ENCODE measurements around the gene POU6F2.

DNA sequence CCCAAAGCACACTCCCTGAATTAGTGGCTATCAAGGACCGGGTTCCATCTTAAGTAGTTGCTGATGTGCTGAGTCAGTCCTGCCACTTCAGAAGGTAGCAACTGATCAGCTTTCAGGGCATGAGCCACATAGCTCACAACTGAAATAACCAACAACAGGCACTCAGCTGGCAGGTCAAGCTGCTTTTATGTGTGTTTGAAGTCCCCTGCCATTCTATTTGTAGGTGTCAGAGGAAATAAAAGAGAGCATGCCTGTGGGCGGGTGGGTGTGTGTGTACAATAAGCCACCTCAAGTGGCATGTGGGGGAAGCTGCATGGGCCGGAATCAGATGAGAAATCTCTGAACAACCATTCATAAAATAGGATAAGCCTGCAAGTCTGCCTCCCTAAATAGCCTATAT, 474.2 kb downstream of the POU6F2 start:
- TF ChIP-seq, protein P1, sequence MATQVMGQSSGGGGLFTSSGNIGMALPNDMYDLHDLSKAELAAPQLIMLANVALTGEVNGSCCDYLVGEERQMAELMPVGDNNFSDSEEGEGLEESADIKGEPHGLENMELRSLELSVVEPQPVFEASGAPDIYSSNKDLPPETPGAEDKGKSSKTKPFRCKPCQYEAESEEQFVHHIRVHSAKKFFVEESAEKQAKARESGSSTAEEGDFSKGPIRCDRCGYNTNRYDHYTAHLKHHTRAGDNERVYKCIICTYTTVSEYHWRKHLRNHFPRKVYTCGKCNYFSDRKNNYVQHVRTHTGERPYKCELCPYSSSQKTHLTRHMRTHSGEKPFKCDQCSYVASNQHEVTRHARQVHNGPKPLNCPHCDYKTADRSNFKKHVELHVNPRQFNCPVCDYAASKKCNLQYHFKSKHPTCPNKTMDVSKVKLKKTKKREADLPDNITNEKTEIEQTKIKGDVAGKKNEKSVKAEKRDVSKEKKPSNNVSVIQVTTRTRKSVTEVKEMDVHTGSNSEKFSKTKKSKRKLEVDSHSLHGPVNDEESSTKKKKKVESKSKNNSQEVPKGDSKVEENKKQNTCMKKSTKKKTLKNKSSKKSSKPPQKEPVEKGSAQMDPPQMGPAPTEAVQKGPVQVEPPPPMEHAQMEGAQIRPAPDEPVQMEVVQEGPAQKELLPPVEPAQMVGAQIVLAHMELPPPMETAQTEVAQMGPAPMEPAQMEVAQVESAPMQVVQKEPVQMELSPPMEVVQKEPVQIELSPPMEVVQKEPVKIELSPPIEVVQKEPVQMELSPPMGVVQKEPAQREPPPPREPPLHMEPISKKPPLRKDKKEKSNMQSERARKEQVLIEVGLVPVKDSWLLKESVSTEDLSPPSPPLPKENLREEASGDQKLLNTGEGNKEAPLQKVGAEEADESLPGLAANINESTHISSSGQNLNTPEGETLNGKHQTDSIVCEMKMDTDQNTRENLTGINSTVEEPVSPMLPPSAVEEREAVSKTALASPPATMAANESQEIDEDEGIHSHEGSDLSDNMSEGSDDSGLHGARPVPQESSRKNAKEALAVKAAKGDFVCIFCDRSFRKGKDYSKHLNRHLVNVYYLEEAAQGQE (IDR thresholded peaks at IDR 0.05; ENCODE audit: insufficient replicate concordance, low read depth): no peak
- TF ChIP-seq, protein P2, sequence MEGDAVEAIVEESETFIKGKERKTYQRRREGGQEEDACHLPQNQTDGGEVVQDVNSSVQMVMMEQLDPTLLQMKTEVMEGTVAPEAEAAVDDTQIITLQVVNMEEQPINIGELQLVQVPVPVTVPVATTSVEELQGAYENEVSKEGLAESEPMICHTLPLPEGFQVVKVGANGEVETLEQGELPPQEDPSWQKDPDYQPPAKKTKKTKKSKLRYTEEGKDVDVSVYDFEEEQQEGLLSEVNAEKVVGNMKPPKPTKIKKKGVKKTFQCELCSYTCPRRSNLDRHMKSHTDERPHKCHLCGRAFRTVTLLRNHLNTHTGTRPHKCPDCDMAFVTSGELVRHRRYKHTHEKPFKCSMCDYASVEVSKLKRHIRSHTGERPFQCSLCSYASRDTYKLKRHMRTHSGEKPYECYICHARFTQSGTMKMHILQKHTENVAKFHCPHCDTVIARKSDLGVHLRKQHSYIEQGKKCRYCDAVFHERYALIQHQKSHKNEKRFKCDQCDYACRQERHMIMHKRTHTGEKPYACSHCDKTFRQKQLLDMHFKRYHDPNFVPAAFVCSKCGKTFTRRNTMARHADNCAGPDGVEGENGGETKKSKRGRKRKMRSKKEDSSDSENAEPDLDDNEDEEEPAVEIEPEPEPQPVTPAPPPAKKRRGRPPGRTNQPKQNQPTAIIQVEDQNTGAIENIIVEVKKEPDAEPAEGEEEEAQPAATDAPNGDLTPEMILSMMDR (IDR thresholded peaks at IDR 0.05; ENCODE audit: insufficient read depth, low read length): no peak
- no peak for TF ChIP-seq GABPA (IDR thresholded peaks at IDR 0.05; ENCODE audit: low read depth)
- no peak for TF ChIP-seq POLR2AphosphoS5 (IDR thresholded peaks at IDR 0.05; ENCODE audit: low read depth)

Data from HL-60 (cell line).